H1 (cell line): ENCODE data around the gene STIM2. TPM values are rescaled to one million over a fixed set of nuclear protein-coding genes. Genes with fewer than 3 reads are reported as not detected.

Experiments used
- CTCF ChIA-PET: fragments of 300-600 bp; sonication (Branson Sonifier 250); formaldehyde crosslinking; loops from one replicate; lab custom pipeline; 2021; ENCODE audit not compliant: partially characterized antibody; lab: Charles Lee
- POLR2A ChIA-PET: fragments of 300-600 bp; sonication (Branson Sonifier 250); formaldehyde crosslinking; loops from one replicate; lab custom pipeline; 2021; ENCODE audit warnings: inconsistent platforms; ENCODE audit not compliant: partially characterized antibody; lab: Charles Lee
- DNase-seq, 2 experiments: peaks; one replicate each; pipeline versions ENCODE4 v3.0.0 to v3.0.0-alpha.2; 2010 to 2022; ENCODE audit warnings: low spot score in 2 of 2, low read depth in 1 of 2, mixed read lengths in 1 of 2
- FAIRE-seq: peaks from 2 replicates; lab custom pipeline; 2011; peaks lifted over from hg19 to GRCh38; lab: Jason Lieb, UNC
- H2AFZ ChIP-seq: 2 replicates; pipeline ENCODE4 v1.8.1; 2012; ENCODE audit warnings: low read length, inconsistent platforms
- H2AK5ac ChIP-seq: 2 replicates; pipeline ENCODE4 v1.6.1; 2013; ENCODE audit warnings: low read depth, low read length
- H2BK120ac ChIP-seq: replicated peaks from 2 replicates; pipeline ENCODE3; 2013; ENCODE audit warnings: low read depth, low read length, inconsistent platforms
- H2BK12ac ChIP-seq: 2 replicates; pipeline ENCODE4 v1.6.1; 2013; ENCODE audit warnings: low read depth, low read length
- H2BK15ac ChIP-seq: 2 replicates; pipeline ENCODE4 v1.6.1; 2013; ENCODE audit warnings: low read length
- H2BK20ac ChIP-seq: 2 replicates; pipeline ENCODE4 v1.6.1; 2013; ENCODE audit warnings: low read length
- H2BK5ac ChIP-seq: 2 replicates; pipeline ENCODE4 v1.6.1; 2013; ENCODE audit warnings: low read depth, low read length
- H3K14ac ChIP-seq: 2 replicates; pipeline ENCODE4 v1.6.1; 2013; ENCODE audit warnings: inconsistent platforms; ENCODE audit not compliant: insufficient read length
- H3K18ac ChIP-seq: 2 replicates; pipeline ENCODE4 v1.6.1; 2013; ENCODE audit warnings: low read length; ENCODE audit errors: extremely low read depth
- H3K23ac ChIP-seq: 2 replicates; pipeline ENCODE4 v1.6.1; 2013; ENCODE audit warnings: inconsistent platforms; ENCODE audit not compliant: insufficient read length
- H3K23me2 ChIP-seq: 2 replicates; pipeline ENCODE4 v1.6.1; 2013; ENCODE audit warnings: low read depth, low read length
- H3K27ac ChIP-seq: 2 replicates; pipeline ENCODE4 v1.6.1; 2011; ENCODE audit warnings: low read depth, low read length, inconsistent platforms
- H3K27me3 ChIP-seq, 4 experiments: replicated peaks in 1 of 4; 1 replicate in 1 of 4; 2 replicates in 3 of 4; pipeline versions ENCODE4 v1.6.1 to v1.8.1; 2011 to 2013; ENCODE audit warnings: low read length in 3 of 4, mild to moderate bottlenecking in 3 of 4, inconsistent platforms in 2 of 4, mixed read lengths in 2 of 4, moderate library complexity in 1 of 4; ENCODE audit not compliant: control insufficient read depth in 3 of 4, insufficient read depth in 3 of 4; ENCODE audit errors: extremely low read depth in 1 of 4
- H3K36me3 ChIP-seq, 4 experiments: 2 replicates each; pipeline versions ENCODE4 v1.6.1 to v1.8.1; 2011 to 2013; ENCODE audit warnings: mild to moderate bottlenecking in 4 of 4, low read length in 3 of 4, moderate library complexity in 2 of 4, control low read depth in 1 of 4, inconsistent platforms in 1 of 4; ENCODE audit not compliant: insufficient read depth in 4 of 4, control insufficient read depth in 2 of 4
- H3K4ac ChIP-seq: replicated peaks from 2 replicates; pipeline ENCODE3; 2013; ENCODE audit warnings: low read length, low read depth, mixed read lengths, inconsistent platforms; ENCODE audit not compliant: insufficient read length
- H3K4me1 ChIP-seq, 4 experiments: replicated peaks in 1 of 4; 1 replicate in 1 of 4; 2 replicates in 3 of 4; pipeline versions ENCODE4 v1.6.1 to v1.8.1; 2011 to 2013; ENCODE audit warnings: low read length in 3 of 4, inconsistent platforms in 2 of 4, mixed read lengths in 1 of 4; ENCODE audit not compliant: insufficient read depth in 4 of 4, control insufficient read depth in 3 of 4
- H3K4me2 ChIP-seq, 2 experiments: 2 replicates each; pipeline versions ENCODE4 v1.6.1 to v1.8.1; 2011 to 2013; ENCODE audit warnings: low read depth in 2 of 2, low read length in 2 of 2, control low read depth in 1 of 2, inconsistent platforms in 1 of 2, mild to moderate bottlenecking in 1 of 2; ENCODE audit not compliant: insufficient read depth in 1 of 2
- H3K4me3 ChIP-seq, 4 experiments: fragments of 200-600, 300-600 bp in 1 of 4; sonication (generic), shearing (Covaris generic), sonication (Bioruptor Twin) in 1 of 4; 2 replicates each; pipeline versions ENCODE4 v1.5.1 to v1.8.1; 2011 to 2016; ENCODE audit warnings: low read length in 4 of 4, low read depth in 3 of 4, control low read depth in 2 of 4, inconsistent platforms in 2 of 4, mild to moderate bottlenecking in 2 of 4, mixed read lengths in 1 of 4, moderate library complexity in 1 of 4; ENCODE audit not compliant: insufficient read depth in 2 of 4; ENCODE audit errors: extremely low read depth in 1 of 4
- H3K56ac ChIP-seq: replicated peaks from 2 replicates; pipeline ENCODE3; 2013; ENCODE audit warnings: low read depth, mild to moderate bottlenecking, mixed read lengths, low read length, inconsistent platforms; ENCODE audit not compliant: insufficient read length
- H3K79me1 ChIP-seq: 2 replicates; pipeline ENCODE4 v1.6.1; 2013; ENCODE audit warnings: low read depth, low read length, control low read depth
- H3K79me2 ChIP-seq, 2 experiments: 2 replicates each; pipeline versions ENCODE4 v1.6.1 to v1.8.1; 2012 to 2013; ENCODE audit warnings: low read length in 2 of 2, mild to moderate bottlenecking in 2 of 2, inconsistent platforms in 1 of 2; ENCODE audit not compliant: insufficient read depth in 2 of 2, control insufficient read depth in 1 of 2
- H3K9ac ChIP-seq, 4 experiments: replicated peaks in 1 of 4; 1 replicate in 1 of 4; 2 replicates in 3 of 4; pipeline versions ENCODE4 v1.6.1 to v1.8.1; 2011 to 2013; ENCODE audit warnings: low read depth in 3 of 4, low read length in 3 of 4, control low read depth in 2 of 4, mild to moderate bottlenecking in 2 of 4, moderate library complexity in 2 of 4, inconsistent platforms in 1 of 4; ENCODE audit errors: extremely low read depth in 1 of 4
- H3K9me3 ChIP-seq, 2 experiments: 2 replicates each; pipeline versions ENCODE4 v1.6.1 to v1.8.1; 2012 to 2013; ENCODE audit warnings: mild to moderate bottlenecking in 2 of 2, moderate library complexity in 2 of 2, control low read depth in 1 of 2, inconsistent platforms in 1 of 2, low read depth in 1 of 2, low read length in 1 of 2, mixed read lengths in 1 of 2; ENCODE audit not compliant: insufficient read depth in 2 of 2
- H4K20me1 ChIP-seq, 2 experiments: replicated peaks in 1 of 2; 2 replicates each; pipeline versions ENCODE3 to v1.8.1; 2011 to 2013; ENCODE audit warnings: inconsistent platforms in 2 of 2, low read length in 2 of 2, mild to moderate bottlenecking in 1 of 2; ENCODE audit not compliant: insufficient read depth in 2 of 2, control insufficient read depth in 1 of 2
- H4K5ac ChIP-seq: 2 replicates; pipeline ENCODE4 v1.6.1; 2013; ENCODE audit warnings: low read length, low read depth, mixed read lengths, inconsistent platforms; ENCODE audit not compliant: insufficient read length
- H4K8ac ChIP-seq: 2 replicates; pipeline ENCODE4 v1.8.0; 2013; ENCODE audit warnings: mild to moderate bottlenecking, moderate library complexity, low read length, inconsistent platforms; ENCODE audit not compliant: insufficient read depth; ENCODE audit errors: extremely low read depth
- H4K91ac ChIP-seq: replicated peaks from 2 replicates; pipeline ENCODE3; 2013; ENCODE audit warnings: low read length, mixed read lengths, inconsistent platforms; ENCODE audit not compliant: insufficient read length
- ASH2L ChIP-seq: fragments of 200-600, 300-600 bp; sonication (generic); IDR thresholded peaks from one replicate; pipeline ENCODE4 v1.7.1; 2017; ENCODE audit warnings: low read length
- BCL11A ChIP-seq, 2 experiments: IDR thresholded peaks; one replicate each; pipeline ENCODE4 v1.6.1; 2011; ENCODE audit warnings: low read depth in 2 of 2, low read length in 2 of 2, mild to moderate bottlenecking in 2 of 2
- CBX8 ChIP-seq: fragments of 300-800, 300-1000 bp; sonication (generic); IDR thresholded peaks from 2 replicates; pipeline ENCODE4 v1.7.1; 2016; ENCODE audit warnings: low read depth, low read length, borderline replicate concordance
- MAX ChIP-seq: IDR thresholded peaks from 2 replicates; pipeline ENCODE4 v1.6.1; 2012; ENCODE audit warnings: inconsistent platforms
- RBBP5 ChIP-seq: IDR thresholded peaks from 2 replicates; pipeline ENCODE4 v1.7.1; 2012; ENCODE audit warnings: low read depth, mild to moderate bottlenecking, inconsistent platforms, low read length, moderate library complexity, borderline replicate concordance
- WGBS, 2 experiments: shearing (Covaris generic) in 1 of 2; methylation state at CpG; one replicate each; pipeline versions ENCODE4 v1.1.6 to v1.1.7; 2013 to 2015; ENCODE audit warnings: low lambda C conversion rate in 2 of 2, mixed read lengths in 2 of 2, inconsistent platforms in 1 of 2, low coverage in 1 of 2, missing lambda C conversion rate in 1 of 2; ENCODE audit not compliant: insufficient replicate concordance in 2 of 2, insufficient coverage in 1 of 2, insufficient read length in 1 of 2; ENCODE audit errors: extremely low coverage in 1 of 2, missing lambda C conversion rate in 1 of 2; 5-methylcytosine and 5-hydroxymethylcytosine counted together
- polyA plus RNA-seq, 7 experiments: library from polyadenylated mRNA; depleted of rRNA in 3 of 7; stranded (reverse) in 5 of 7; unstranded in 2 of 7; fragments of >200 nt in 5 of 7; fragments of 200-250 nt in 2 of 7; gene quantifications; 1 replicate in 5 of 7; 2 replicates in 1 of 7; 4 replicates in 1 of 7; pipeline versions ENCODE4 v1.2.1 to v1.2.3, GENCODE V29; 2011 to 2013; ENCODE audit warnings: missing spikeins in 2 of 7, mixed read lengths in 2 of 7
- total RNA-seq: library from RNA; stranded (reverse); fragmentation: NEBNext Ultra II Directional; extraction: Animal tissue kit (Norgen Biotek cat#: 25700); gene quantifications from 2 replicates; pipeline ENCODE4 v1.2.1, GENCODE V29; 2021

Gene STIM2
- total and polyA plus RNA-seq, 2 of the 8 experiments (the other 6 are each of a cell fraction or from before 2014, with no cell fraction given) = 22.9 to 23.0 TPM

GRCh38 chr4:26842911-26843310 lies 17.7 kb upstream of the STIM2 start:
- Histone ChIP-seq H4K8ac (no peak overlapping the region), H3K23ac (no peak overlapping the region), H3K14ac (no peak overlapping the region), H3K27ac (no peak overlapping the region), H3K18ac (no peak overlapping the region), H3K4ac (no peak overlapping the region), H2BK120ac (no peak overlapping the region), H3K4me2 (no peak overlapping the region), H3K36me3 (no peaks in the 10 kb centered on the region; a peak in 1 of 8 replicates), H3K4me3 (no peak overlapping the region), H3K23me2 (no peaks in the 10 kb centered on the region), H3K27me3 (no peaks in the 10 kb centered on the region), H3K9ac (no peak overlapping the region), H4K5ac (no peak overlapping the region), H2BK5ac (no peak overlapping the region), H3K79me2 (no peaks in the 10 kb centered on the region), H2AK5ac (no peak overlapping the region), H2BK12ac (no peak overlapping the region), H2BK20ac (no peak overlapping the region), H3K56ac (no peak overlapping the region), H3K4me1 (no peaks in the 10 kb centered on the region), H3K9me3 (no peaks in the 10 kb centered on the region), H3K79me1 (no peaks in the 10 kb centered on the region), H2BK15ac (no peak overlapping the region), H4K20me1 (no peaks in the 10 kb centered on the region), H4K91ac (no peak overlapping the region), H2AFZ (no peak overlapping the region)
- POLR2A ChIA-PET = no interaction called here
- DNase-seq = no peak
- FAIRE-seq = no peak
- 79% methylated on average over 2 of the region's 2 CpGs; no CpG with 5 or more reads in 1 of the 2 experiments for WGBS, 2 experiments
- TF ChIP-seq ASH2L = no peak
- no peak for TF ChIP-seq MAX
- TF ChIP-seq CBX8 = no peak
- TF ChIP-seq RBBP5 = no peak
- no peak for TF ChIP-seq BCL11A (IDR thresholded peaks at IDR 0.05; ENCODE audit: low read depth in 2 of 2, low read length in 2 of 2)
- CTCF ChIA-PET = no interaction called here
